ENCODE results near the gene PIP5K1B. TPM values are rescaled to one million over a fixed set of nuclear protein-coding genes. Genes with fewer than 3 reads are reported as not detected.

The PIP5K1B gene
- total RNA-seq, 2 donors from 2014 or later = 18.4 to 44.8 TPM

GRCh38 chr9:69004836-69005235 lies 299.8 kb downstream of the PIP5K1B start:
- Histone ChIP-seq H3K4me1 (no peaks in the 10 kb centered on the region), H3K27me3 (no peaks in the 10 kb centered on the region), H3K36me3 (no peaks in the 10 kb centered on the region), H3K4me3 (no peak overlapping the region), H3K9me3 (no peaks in the 10 kb centered on the region), H3K27ac (no peak overlapping the region)
- TF ChIP-seq, protein P1, sequence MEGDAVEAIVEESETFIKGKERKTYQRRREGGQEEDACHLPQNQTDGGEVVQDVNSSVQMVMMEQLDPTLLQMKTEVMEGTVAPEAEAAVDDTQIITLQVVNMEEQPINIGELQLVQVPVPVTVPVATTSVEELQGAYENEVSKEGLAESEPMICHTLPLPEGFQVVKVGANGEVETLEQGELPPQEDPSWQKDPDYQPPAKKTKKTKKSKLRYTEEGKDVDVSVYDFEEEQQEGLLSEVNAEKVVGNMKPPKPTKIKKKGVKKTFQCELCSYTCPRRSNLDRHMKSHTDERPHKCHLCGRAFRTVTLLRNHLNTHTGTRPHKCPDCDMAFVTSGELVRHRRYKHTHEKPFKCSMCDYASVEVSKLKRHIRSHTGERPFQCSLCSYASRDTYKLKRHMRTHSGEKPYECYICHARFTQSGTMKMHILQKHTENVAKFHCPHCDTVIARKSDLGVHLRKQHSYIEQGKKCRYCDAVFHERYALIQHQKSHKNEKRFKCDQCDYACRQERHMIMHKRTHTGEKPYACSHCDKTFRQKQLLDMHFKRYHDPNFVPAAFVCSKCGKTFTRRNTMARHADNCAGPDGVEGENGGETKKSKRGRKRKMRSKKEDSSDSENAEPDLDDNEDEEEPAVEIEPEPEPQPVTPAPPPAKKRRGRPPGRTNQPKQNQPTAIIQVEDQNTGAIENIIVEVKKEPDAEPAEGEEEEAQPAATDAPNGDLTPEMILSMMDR (IDR thresholded peaks at IDR 0.05) = no peak
- DNase-seq (ENCODE audit: low spot score) = no peak

DNA sequence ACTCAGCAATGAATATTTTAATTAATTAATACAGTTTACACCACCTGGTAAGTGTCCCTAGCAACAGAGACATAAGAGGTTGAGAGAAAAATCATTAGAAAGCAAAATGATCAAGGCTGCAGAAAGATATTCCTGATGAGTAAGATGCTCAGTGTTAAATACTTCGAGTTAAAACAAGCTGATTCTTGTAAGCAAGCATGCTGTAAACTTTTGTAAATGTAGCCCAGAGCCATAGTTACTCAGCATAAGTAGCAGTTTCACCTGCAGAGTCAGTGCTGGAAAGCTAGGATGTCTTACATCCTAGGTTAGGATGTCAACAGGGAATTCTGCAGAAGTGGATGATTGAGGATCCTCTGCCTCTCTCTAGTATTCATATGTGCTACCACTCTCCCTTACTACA lies 304.7 kb downstream of the PIP5K1B start:
- Histone ChIP-seq H3K27ac (no peak overlapping the region), H3K4me3 (no peak overlapping the region), H3K27me3 (no peaks in the 10 kb centered on the region), H3K4me1 (no peaks in the 10 kb centered on the region), H3K9me3 (no peaks in the 10 kb centered on the region), H3K36me3 (no peaks in the 10 kb centered on the region)
- DNase-seq (ENCODE audit: low spot score) = no peak
- TF ChIP-seq, protein P1 (IDR thresholded peaks at IDR 0.05) = no peak

DNA sequence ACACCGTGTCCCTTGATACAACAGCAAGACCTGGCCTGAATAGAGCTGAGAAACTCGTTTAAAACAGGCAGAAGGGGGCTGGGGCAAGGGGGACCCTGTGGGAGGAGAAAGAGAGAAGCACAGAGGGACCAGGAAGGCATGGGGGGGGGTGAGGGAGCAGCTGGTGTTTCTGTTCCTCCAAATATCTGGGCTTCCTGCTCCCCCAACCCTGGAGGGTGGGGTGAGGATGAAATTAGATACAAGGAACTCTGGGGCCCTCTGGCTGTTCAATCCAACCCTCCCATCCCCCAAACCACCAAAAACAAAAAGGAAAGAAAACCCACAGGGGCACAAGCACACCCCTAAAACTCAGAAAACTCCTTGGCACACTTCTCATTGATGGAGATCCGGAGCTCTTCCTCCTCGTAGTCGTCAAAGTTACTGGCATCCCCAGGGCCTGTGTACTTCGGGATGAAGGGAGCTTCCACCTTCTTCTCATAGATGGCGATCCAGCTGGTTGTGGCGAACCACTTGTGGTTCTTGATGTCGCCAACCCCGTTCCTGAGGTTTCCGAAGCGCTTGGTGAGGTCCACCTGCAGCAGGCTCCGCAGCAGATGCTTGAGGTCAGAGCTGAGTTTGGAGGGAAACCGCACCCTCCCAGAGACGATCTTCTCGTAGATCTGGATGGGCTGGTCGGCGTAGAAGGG lies 307.8 kb downstream of the PIP5K1B start:
- TF ChIP-seq, protein P1 (IDR thresholded peaks at IDR 0.05) = no peak
- H3K9me3 ChIP-seq = no peaks in the 10 kb centered on the region
- no peaks in the 10 kb centered on the region for H3K27me3 ChIP-seq
- H3K36me3 ChIP-seq = no peaks in the 10 kb centered on the region
- no peaks in the 10 kb centered on the region for H3K4me1 ChIP-seq
- H3K27ac ChIP-seq = no peak overlapping the region
- H3K4me3 ChIP-seq = no peak overlapping the region
- DNase-seq (ENCODE audit: low spot score) = no peak

DNA sequence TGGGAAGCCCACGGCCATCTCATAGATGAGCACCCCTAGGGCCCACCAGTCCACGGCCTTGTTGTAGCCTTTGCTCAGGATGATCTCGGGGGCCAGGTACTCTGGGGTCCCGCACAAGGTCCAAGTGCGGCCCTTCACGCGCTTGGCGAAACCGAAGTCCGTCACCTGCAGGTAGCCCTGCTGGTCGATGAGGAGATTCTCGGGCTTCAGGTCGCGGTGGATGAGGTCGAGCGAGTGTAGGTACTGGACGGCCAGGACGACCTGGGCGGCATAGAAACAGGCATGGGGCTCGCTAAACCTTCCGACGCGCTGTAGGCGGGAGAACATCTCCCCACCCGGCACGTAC lies 308.3 kb downstream of the PIP5K1B start:
- no peak for DNase-seq (ENCODE audit: low spot score)
- Histone ChIP-seq H3K36me3 (no peaks in the 10 kb centered on the region), H3K27ac (no peak overlapping the region), H3K4me3 (no peak overlapping the region), H3K27me3 (no peaks in the 10 kb centered on the region), H3K9me3 (no peaks in the 10 kb centered on the region), H3K4me1 (no peaks in the 10 kb centered on the region)
- TF ChIP-seq, protein P1 (IDR thresholded peaks at IDR 0.05) = no peak

- TF ChIP-seq, protein P1 (IDR thresholded peaks at IDR 0.05) = no peak
- DNase-seq (ENCODE audit: low spot score) = no peak
- H3K4me1 ChIP-seq = no peaks in the 10 kb centered on the region
- no peaks in the 10 kb centered on the region for H3K36me3 ChIP-seq
- no peak within 1 kb of the TSS for H3K27ac ChIP-seq
- H3K27me3 ChIP-seq = no peaks in the 10 kb centered on the region
- H3K4me3 ChIP-seq = no peak within 1 kb of the TSS
- no peaks in the 10 kb centered on the region for H3K9me3 ChIP-seq
Measured at GRCh38 chr9:69014013-69014412, 309.0 kb downstream of the PIP5K1B start, which contains the start of gene PRKACG. TSS of gene PRKACG (minus strand) at chr9:69014113. CDS start at chr9:69014092, 21 bp downstream.
